Thyroid gland (tissue), 4 donors: ENCODE results near the gene KCNIP4. TPM values are rescaled to one million over a fixed set of nuclear protein-coding genes. Genes with fewer than 3 reads are reported as not detected.

Experiments used
- DNase-seq, 2 donors: peaks; one replicate each; pipeline ENCODE4 v3.0.0-alpha.2; 2019
- H3K27ac ChIP-seq, 3 donors: fragments of 200-600 bp; sonication (generic); 1 replicate in 2 of 3; 2 replicates in 1 of 3; pipeline ENCODE4 v1.5.1; 2016 to 2019; ENCODE audit warnings: mild to moderate bottlenecking in 1 of 3, moderate library complexity in 1 of 3
- H3K27me3 ChIP-seq: fragments of 200-600 bp; sonication (generic); one replicate; pipeline ENCODE4 v1.5.1; 2019
- H3K36me3 ChIP-seq, 2 donors: fragments of 200-600 bp; sonication (generic); one replicate each; pipeline ENCODE4 v1.5.1; 2016 to 2019
- H3K4me1 ChIP-seq, 2 donors: fragments of 200-600 bp; sonication (generic); one replicate each; pipeline ENCODE4 v1.5.1; 2017 to 2019
- H3K4me3 ChIP-seq, 3 donors: fragments of 200-600 bp; sonication (generic); replicated peaks in 1 of 3; 1 replicate in 2 of 3; 2 replicates in 1 of 3; pipeline ENCODE4 v1.5.1; 2016; ENCODE audit warnings: mild to moderate bottlenecking in 1 of 3
- H3K9me3 ChIP-seq: fragments of 200-600 bp; sonication (generic); one replicate; pipeline ENCODE4 v1.5.1; 2017
- CTCF ChIP-seq, 6 experiments: fragments of 200-600 bp in 3 of 6; fragments of 450-650 bp in 3 of 6; sonication (generic) in 3 of 6; IDR thresholded peaks; one replicate each; pipeline ENCODE4 v1.5.1; 2016 to 2019; ENCODE audit warnings: antibody characterized with exemption in 6 of 6, mild to moderate bottlenecking in 2 of 6, inconsistent platforms in 1 of 6, moderate library complexity in 1 of 6
- POLR2A ChIP-seq, 2 donors: fragments of 450-650 bp; IDR thresholded peaks; one replicate each; pipeline ENCODE4 v1.6.1; 2017; ENCODE audit warnings: antibody characterized with exemption in 2 of 2, mild to moderate bottlenecking in 2 of 2, moderate library complexity in 1 of 2
- WGBS, 2 donors: methylation state at CpG; one replicate each; pipeline ENCODE4 v1.1.5; 2017; 5-methylcytosine and 5-hydroxymethylcytosine counted together
- intact Hi-C: fragments of 100-400 bp; cut with DNase I; formaldehyde crosslinking; loops from one replicate; pipeline ENCODE4 v1.15.1; 2023
- total RNA-seq, 4 donors: library from RNA; depleted of rRNA; stranded (reverse); fragments of >200 nt; gene quantifications; one replicate each; pipeline ENCODE4 v1.2.3, GENCODE V29; 2016

Gene KCNIP4
- total RNA-seq, 4 donors from 2014 or later = 2.0 to 6.6 (median 4.4) TPM

- WGBS, 2 donors = 96 to 98% methylated on average over 1 of the region's 1 CpG
- TF ChIP-seq CTCF (IDR thresholded peaks at IDR 0.05) = no peak
- TF ChIP-seq POLR2A (IDR thresholded peaks at IDR 0.05) = no peak
- DNase-seq = no peak
- Histone ChIP-seq H3K4me3 (no peak overlapping the region), H3K9me3 (no peaks in the 10 kb centered on the region), H3K4me1 (peaks cover 0 to 19% of the 10 kb centered on the region in 2 donors), H3K36me3 (no peaks in the 10 kb centered on the region), H3K27ac (no peak overlapping the region), H3K27me3 (no peaks in the 10 kb centered on the region)
- intact Hi-C loops = no loop called here
These were observed 302.8 kb downstream of the KCNIP4 start for GRCh38 chr4:21645776-21646175.

- no peak overlapping the region for H3K4me3 ChIP-seq
- 69 to 84% methylated on average over 3 of the region's 3 CpGs for WGBS, 2 donors
- no peaks in the 10 kb centered on the region for H3K27me3 ChIP-seq
- no peaks in the 10 kb centered on the region for H3K9me3 ChIP-seq
- H3K27ac ChIP-seq = no peak overlapping the region
- H3K4me1 ChIP-seq = no peaks in the 10 kb centered on the region
- intact Hi-C loops = no loop called here
- H3K36me3 ChIP-seq = no peaks in the 10 kb centered on the region
- DNase-seq = no peak
- TF ChIP-seq POLR2A (IDR thresholded peaks at IDR 0.05) (no peak), CTCF (IDR thresholded peaks at IDR 0.05) (no peak)
These were observed 306.9 kb downstream of the KCNIP4 start for GRCh38 chr4:21641696-21642095.

GRCh38 chr4:21638171-21638725, 310.3 kb downstream of the KCNIP4 start:
- TF ChIP-seq POLR2A (IDR thresholded peaks at IDR 0.05) (no peak), CTCF (IDR thresholded peaks at IDR 0.05) (no peak)
- 70 to 86% methylated on average over 1 of the region's 1 CpG for WGBS, 2 donors
- DNase-seq = no peak
- H3K4me1 ChIP-seq = no peaks in the 10 kb centered on the region
- H3K36me3 ChIP-seq = no peaks in the 10 kb centered on the region
- no peaks in the 10 kb centered on the region for H3K9me3 ChIP-seq
- no peaks in the 10 kb centered on the region for H3K27me3 ChIP-seq
- no peak overlapping the region for H3K27ac ChIP-seq
- no peak overlapping the region for H3K4me3 ChIP-seq
- intact Hi-C loops = no loop called here

GRCh38 chr4:21628916-21629610, 319.5 kb downstream of the KCNIP4 start:
- H3K27me3 ChIP-seq = no peaks in the 10 kb centered on the region
- no peak for TF ChIP-seq POLR2A (IDR thresholded peaks at IDR 0.05)
- no peak for TF ChIP-seq CTCF (IDR thresholded peaks at IDR 0.05)
- H3K27ac ChIP-seq = no peak overlapping the region
- intact Hi-C loops = no loop called here
- H3K9me3 ChIP-seq = no peaks in the 10 kb centered on the region
- no peaks in the 10 kb centered on the region for H3K36me3 ChIP-seq
- no peak overlapping the region for H3K4me3 ChIP-seq
- peaks cover 0 to 12% of the 10 kb centered on the region in 2 donors for H3K4me1 ChIP-seq
- no peak for DNase-seq
- WGBS, 2 donors = 36% methylated on average over 2 of the region's 2 CpGs

GRCh38 chr4:21628116-21628670, 320.4 kb downstream of the KCNIP4 start:
- no peaks in the 10 kb centered on the region for H3K27me3 ChIP-seq
- H3K4me1 ChIP-seq = peaks cover 0 to 12% of the 10 kb centered on the region in 2 donors
- H3K4me3 ChIP-seq = no peak overlapping the region
- no peaks in the 10 kb centered on the region for H3K36me3 ChIP-seq
- 79 to 85% methylated on average over 4 of the region's 4 CpGs for WGBS, 2 donors
- no peaks in the 10 kb centered on the region for H3K9me3 ChIP-seq
- no peak overlapping the region for H3K27ac ChIP-seq
- intact Hi-C loops = no loop called here
- no peak for DNase-seq
- TF ChIP-seq POLR2A (IDR thresholded peaks at IDR 0.05) = no peak
- no peak for TF ChIP-seq CTCF (IDR thresholded peaks at IDR 0.05)
